ENCODE results near the gene DCXR. TPM values are rescaled to one million over a fixed set of nuclear protein-coding genes. Genes with fewer than 3 reads are reported as not detected.

The DCXR gene
- total RNA-seq, 2 donors from 2014 or later = 235 to 744 TPM

DNA sequence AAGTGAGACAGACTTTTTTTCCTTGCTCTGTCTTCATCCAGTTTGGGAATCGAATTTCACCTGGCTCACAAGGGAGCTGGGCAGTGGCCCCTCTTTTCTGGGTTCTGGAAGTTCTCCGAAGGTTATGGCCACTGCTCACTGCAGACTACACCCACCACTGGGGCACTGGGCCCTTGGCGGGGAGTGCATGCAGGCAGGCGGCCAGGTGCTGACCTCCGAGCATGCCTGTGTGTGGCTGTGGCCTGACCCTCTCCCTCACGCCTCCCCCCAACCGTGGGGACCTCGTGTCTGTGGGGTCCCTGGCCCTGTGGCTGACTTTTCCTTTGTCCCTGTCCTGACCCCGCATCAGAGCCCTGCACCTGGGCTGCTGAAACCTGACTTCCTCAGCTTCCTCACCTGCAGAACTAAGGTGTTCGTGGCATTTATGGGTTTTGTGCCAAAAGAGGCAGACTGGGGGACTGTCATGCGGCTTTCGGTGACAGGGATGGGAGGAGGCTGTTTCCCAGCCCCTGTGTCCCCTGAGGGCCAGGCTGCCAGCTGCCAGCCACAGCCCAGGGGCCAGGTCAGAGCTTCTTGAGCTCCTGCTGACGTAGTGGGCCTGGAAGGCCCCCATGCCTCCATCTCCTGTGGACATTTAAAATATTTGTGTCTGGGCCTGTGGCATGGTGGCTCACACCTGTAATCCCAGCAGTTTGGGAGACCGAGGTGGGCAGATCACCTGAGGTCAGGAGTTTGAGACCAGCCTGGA lies 38.6 kb downstream of the DCXR start:
- TF ChIP-seq POLR2AphosphoS5 (IDR thresholded peaks at IDR 0.05) (no peak), POLR2A (IDR thresholded peaks at IDR 0.05) (no peak), CTCF (IDR thresholded peaks at IDR 0.05) (no peak)
- intact Hi-C loops (cut with DNase I) = no loop called here
- no peak for DNase-seq (ENCODE audit: low spot score)
- no peaks in the 10 kb centered on the region for H3K36me3 ChIP-seq
- no peaks in the 10 kb centered on the region for H3K27me3 ChIP-seq (replicated peaks; ENCODE audit: insufficient read depth)
- H3K4me3 ChIP-seq = no peak overlapping the region
- H3K4me1 ChIP-seq (replicated peaks) = no peaks in the 10 kb centered on the region
- H3K27ac ChIP-seq = no peak overlapping the region
- no peaks in the 10 kb centered on the region for H3K9me3 ChIP-seq
- WGBS = 76% methylated on average over 14 of the region's 14 CpGs

DNA sequence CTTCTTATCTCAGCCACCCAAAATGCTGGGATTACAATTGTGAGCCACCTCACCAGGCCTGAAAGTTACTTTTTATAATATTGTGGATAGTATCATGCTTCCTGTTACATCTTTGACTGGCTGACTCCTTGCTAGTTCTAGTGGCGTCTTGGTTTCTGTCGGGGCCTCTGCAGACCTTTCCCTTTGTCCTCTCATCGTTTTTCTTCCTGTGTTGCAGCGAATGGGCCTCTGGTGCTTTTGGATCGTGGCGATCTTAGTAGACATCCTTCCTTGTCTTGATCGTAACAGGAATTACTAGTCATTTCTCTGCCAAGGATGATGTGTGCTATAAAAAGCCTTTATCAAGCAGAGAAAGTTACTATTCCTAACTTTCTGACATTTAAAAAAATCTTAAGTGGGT lies 39.3 kb downstream of the DCXR start:
- intact Hi-C loops (cut with DNase I) = no loop called here
- H3K4me1 ChIP-seq (replicated peaks) = no peaks in the 10 kb centered on the region
- TF ChIP-seq POLR2AphosphoS5 (IDR thresholded peaks at IDR 0.05) = no peak
- TF ChIP-seq POLR2A (IDR thresholded peaks at IDR 0.05) = no peak
- TF ChIP-seq CTCF (IDR thresholded peaks at IDR 0.05) = no peak
- H3K9me3 ChIP-seq = no peaks in the 10 kb centered on the region
- WGBS = 64% methylated on average over 7 of the region's 7 CpGs
- no peak for DNase-seq (ENCODE audit: low spot score)
- H3K27me3 ChIP-seq (replicated peaks; ENCODE audit: insufficient read depth) = no peaks in the 10 kb centered on the region
- no peak overlapping the region for H3K27ac ChIP-seq
- H3K36me3 ChIP-seq = no peaks in the 10 kb centered on the region
- H3K4me3 ChIP-seq = no peak overlapping the region

GRCh38 chr17:81996757-81997441 lies 40.6 kb downstream of the DCXR start:
- Histone ChIP-seq H3K4me3 (no peak overlapping the region), H3K9me3 (no peaks in the 10 kb centered on the region), H3K4me1 (replicated peaks) (peaks cover 8% of the 10 kb centered on the region), H3K27me3 (replicated peaks; ENCODE audit: insufficient read depth) (no peaks in the 10 kb centered on the region), H3K36me3 (no peaks in the 10 kb centered on the region), H3K27ac (no peak overlapping the region)
- TF ChIP-seq CTCF (IDR thresholded peaks at IDR 0.05) = no peak
- no peak for TF ChIP-seq POLR2A (IDR thresholded peaks at IDR 0.05)
- TF ChIP-seq POLR2AphosphoS5 (IDR thresholded peaks at IDR 0.05) = no peak
- no peak for DNase-seq (ENCODE audit: low spot score)
- 91% methylated on average over 30 of the region's 30 CpGs for WGBS
- intact Hi-C loops (cut with DNase I) = no loop called here

DNA sequence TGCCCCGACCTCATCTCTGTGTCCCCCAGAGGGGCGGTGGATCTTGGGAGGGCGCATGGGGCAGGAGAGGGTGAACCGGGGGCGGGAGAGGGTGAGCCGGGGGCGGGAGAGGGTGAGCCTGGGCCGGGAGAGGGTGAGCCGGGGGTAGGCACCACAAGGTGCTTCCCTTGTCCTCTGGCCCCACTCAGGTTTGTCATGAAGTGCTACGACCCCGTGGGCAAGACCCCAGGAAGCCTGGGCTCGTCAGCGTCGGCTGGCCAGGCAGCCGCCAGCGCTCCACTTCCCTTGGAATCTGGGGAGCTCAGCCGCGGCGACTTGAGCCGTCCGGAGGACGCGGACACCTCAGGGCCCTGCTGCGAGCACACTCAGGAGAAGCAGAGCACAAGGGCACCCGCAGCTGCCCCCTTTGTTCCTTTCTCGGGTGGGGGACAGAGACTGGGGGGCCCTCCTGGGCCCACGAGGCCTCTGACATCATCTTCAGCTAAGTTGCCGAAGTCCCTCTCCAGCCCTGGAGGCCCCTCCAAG lies 41.2 kb downstream of the DCXR start:
- no peaks in the 10 kb centered on the region for H3K27me3 ChIP-seq (replicated peaks; ENCODE audit: insufficient read depth)
- no peak for DNase-seq (ENCODE audit: low spot score)
- TF ChIP-seq CTCF (IDR thresholded peaks at IDR 0.05) (no peak), POLR2A (IDR thresholded peaks at IDR 0.05) (no peak), POLR2AphosphoS5 (IDR thresholded peaks at IDR 0.05) (no peak)
- peaks cover 11% of the 10 kb centered on the region for H3K4me1 ChIP-seq (replicated peaks)
- no peak overlapping the region for H3K4me3 ChIP-seq
- WGBS = 89% methylated on average over 28 of the region's 28 CpGs
- no peak overlapping the region for H3K27ac ChIP-seq
- intact Hi-C loops (cut with DNase I) = no loop called here
- H3K36me3 ChIP-seq = no peaks in the 10 kb centered on the region
- no peaks in the 10 kb centered on the region for H3K9me3 ChIP-seq
